Measurements from ENCODE around the gene RAB11FIP3. TPM values are rescaled to one million over a fixed set of nuclear protein-coding genes. Genes with fewer than 3 reads are reported as not detected.

RAB11FIP3 gene
- total and polyA plus RNA-seq, 2 of the 13 experiments (the other 11 are each of a cell fraction or from before 2014, with no cell fraction given): 34.3 to 57.6 TPM

DNA sequence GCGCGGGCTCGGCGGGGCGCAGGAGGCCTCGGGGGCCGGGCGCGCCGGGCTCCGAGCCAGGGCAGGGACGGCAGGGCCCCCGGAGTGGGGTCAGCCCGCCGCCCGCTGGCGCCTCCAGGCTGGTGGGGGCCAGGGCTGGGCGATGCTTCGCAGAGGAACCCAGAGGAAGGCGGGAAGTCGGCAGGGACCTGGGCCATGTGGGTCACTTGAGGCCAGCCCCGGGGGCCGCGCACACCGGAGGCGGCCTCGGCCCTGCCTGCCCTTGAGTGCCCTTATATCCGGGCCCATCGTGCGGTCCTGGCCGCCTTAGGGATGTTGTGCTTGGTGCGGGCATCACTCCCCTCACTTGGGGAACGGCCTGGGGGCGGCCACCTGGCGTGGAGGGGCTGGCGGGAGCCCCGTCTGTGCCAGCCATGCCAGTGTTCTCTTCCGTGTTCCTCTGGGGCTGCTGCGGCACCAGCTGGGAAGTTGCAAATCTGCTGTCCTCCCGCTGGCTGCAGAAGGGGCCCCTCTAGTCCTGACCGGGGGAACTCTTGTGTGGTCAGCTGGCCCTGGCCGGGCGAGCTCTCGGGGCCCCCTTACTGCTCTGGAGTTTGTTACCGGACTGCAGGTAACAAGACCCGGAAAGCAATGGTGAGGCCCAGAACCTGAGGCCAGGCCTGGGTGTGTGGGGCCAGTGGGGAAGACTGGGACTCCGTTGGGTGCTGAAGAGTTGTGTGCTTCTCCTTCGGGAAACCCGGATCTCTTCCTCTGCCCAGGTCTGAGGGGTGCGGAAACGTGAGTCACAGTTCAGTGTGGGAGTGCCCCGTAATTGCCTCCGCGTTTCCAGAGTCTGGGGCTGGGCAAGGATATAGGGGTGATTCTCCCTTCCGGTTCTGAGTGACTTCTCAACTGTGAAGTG, 102.9 kb downstream of the RAB11FIP3 start (continued):
- TF ChIP-seq ARID4A (CRISPR knock-in tag; IDR thresholded peaks at IDR 0.05; ENCODE audit: borderline replicate concordance) (peak; percentile 43), ZNF776 (CRISPR knock-in tag; IDR thresholded peaks at IDR 0.05) (no peak), ZNF496 (CRISPR knock-in tag; IDR thresholded peaks at IDR 0.05; ENCODE audit: insufficient replicate concordance) (no peak), NRL (CRISPR knock-in tag; IDR thresholded peaks at IDR 0.05; ENCODE audit: borderline replicate concordance) (0 out of 2 replicates have a peak, but pooled peaks have one; percentile 21), HOXA7 (CRISPR knock-in tag; IDR thresholded peaks at IDR 0.05) (no peak), ZNF839 (CRISPR knock-in tag; IDR thresholded peaks at IDR 0.05; ENCODE audit: borderline replicate concordance) (0 out of 2 replicates have a peak, but pooled peaks have one; percentile 40), IKZF5 (CRISPR knock-in tag; IDR thresholded peaks at IDR 0.05) (0 out of 2 replicates have a peak, but pooled peaks have one; percentile 25), ZNF451 (CRISPR knock-in tag; IDR thresholded peaks at IDR 0.05) (0 out of 2 replicates have a peak, but pooled peaks have one; percentile 56), XRCC5 (optimal IDR thresholded peaks at IDR 0.05; ENCODE audit: low read length) (peak; percentile 31), HDAC1 (CRISPR knock-in tag; IDR thresholded peaks at IDR 0.05) (peak; percentile 30), ZFX (CRISPR knock-in tag; IDR thresholded peaks at IDR 0.05; ENCODE audit: low read depth) (peak; percentile 56; the same call in 1 of the 2 replicates), ZNF7 (CRISPR knock-in tag; IDR thresholded peaks at IDR 0.05) (no peak), ZSCAN20 (CRISPR knock-in tag; IDR thresholded peaks at IDR 0.05; ENCODE audit: borderline replicate concordance) (0 out of 2 replicates have a peak, but pooled peaks have one; percentile 49), ZMAT3 (CRISPR knock-in tag; conservative IDR thresholded peaks at IDR 0.05) (peak; percentile 33; the same call in 1 of the 2 replicates), AGO2 (optimal IDR thresholded peaks at IDR 0.05; ENCODE audit: low read depth, low read length) (peak; percentile 79), ZNF605 (CRISPR knock-in tag; IDR thresholded peaks at IDR 0.05) (0 out of 2 replicates have a peak, but pooled peaks have one; percentile 40), HNRNPLL (IDR thresholded peaks at IDR 0.05; ENCODE audit: low read depth, low read length, poor library complexity, severe bottlenecking) (peak; percentile 93), NFRKB (IDR thresholded peaks at IDR 0.05) (no peak), KMT2A (CRISPR knock-in tag; IDR thresholded peaks at IDR 0.05) (peak; percentile 65; the same call in 1 of the 2 replicates), ZSCAN21 (CRISPR knock-in tag; IDR thresholded peaks at IDR 0.05; ENCODE audit: borderline replicate concordance) (peak; percentile 30; the same call in 1 of the 2 replicates), SCMH1 (CRISPR knock-in tag; IDR thresholded peaks at IDR 0.05; ENCODE audit: borderline replicate concordance) (no peak)
- TF ChIP-seq, protein P1, sequence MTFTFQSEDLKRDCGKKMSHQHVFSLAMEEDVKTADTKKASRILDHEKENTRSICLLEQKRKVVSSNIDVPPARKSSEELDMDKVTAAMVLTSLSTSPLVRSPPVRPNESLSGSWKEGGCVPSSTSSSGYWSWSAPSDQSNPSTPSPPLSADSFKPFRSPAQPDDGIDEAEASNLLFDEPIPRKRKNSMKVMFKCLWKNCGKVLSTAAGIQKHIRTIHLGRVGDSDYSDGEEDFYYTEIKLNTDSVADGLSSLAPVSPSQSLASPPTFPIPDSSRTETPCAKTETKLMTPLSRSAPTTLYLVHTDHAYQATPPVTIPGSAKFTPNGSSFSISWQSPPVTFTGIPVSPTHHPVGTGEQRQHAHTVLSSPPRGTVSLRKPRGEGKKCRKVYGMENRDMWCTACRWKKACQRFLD (CRISPR knock-in tag; IDR thresholded peaks at IDR 0.05; ENCODE audit: borderline replicate concordance): 0 out of 2 replicates have a peak, but pooled peaks have one; percentile 34
